Endothelial cell of umbilical vein (primary cell): ENCODE results near the gene ASPM. TPM values are rescaled to one million over a fixed set of nuclear protein-coding genes. Genes with fewer than 3 reads are reported as not detected.
A peak's percentile ranks its signal among the peaks of the same experiment; 100 is the strongest.

Experiments used
- Bru-seq: library from RNA; stranded (reverse); fragments of 400-500 nt; gene quantifications from one replicate; lab custom pipeline; 2021; lab: Mats Ljungman, UMichigan
- BruChase-seq, 2 experiments: library from RNA; stranded (reverse); fragments of 400-500 nt; gene quantifications; one replicate each; lab custom pipeline; 2021; lab: Mats Ljungman, UMichigan
- BruUV-seq: library from RNA; stranded (reverse); fragments of 400-500 nt; replicated peaks from 2 replicates; lab custom pipeline; 2021; lab: Mats Ljungman, UMichigan
- CTCF ChIA-PET: fragments of 300-600, 350-600 bp; sonication (Branson Sonifier 250); formaldehyde crosslinking; loops from one replicate; lab custom pipeline; 2021; ENCODE audit warnings: antibody characterized with exemption, inconsistent platforms; lab: Charles Lee
- POLR2A ChIA-PET: fragments of 300-600, 350-600 bp; sonication (Branson Sonifier 250); formaldehyde crosslinking; loops from one replicate; lab custom pipeline; 2021; ENCODE audit warnings: antibody characterized with exemption, inconsistent platforms; lab: Charles Lee
- DNase-seq: peaks from one replicate; pipeline ENCODE4 v3.0.0-alpha.2; 2011; ENCODE audit warnings: low read depth, low spot score
- FAIRE-seq: peaks from 2 replicates; lab custom pipeline; 2011; peaks lifted over from hg19 to GRCh38; lab: Jason Lieb, UNC
- H2AFZ ChIP-seq: 2 replicates; pipeline ENCODE4 v1.6.0; 2012; ENCODE audit warnings: low read depth, low read length, control low read depth, inconsistent platforms
- H3K27ac ChIP-seq: 2 replicates; pipeline ENCODE4 v1.5.1; 2011; ENCODE audit warnings: low read depth, mild to moderate bottlenecking, control low read depth, low read length, moderate library complexity; ENCODE audit not compliant: insufficient read depth
- H3K27me3 ChIP-seq, 2 experiments: 2 replicates each; pipeline versions ENCODE4 v1.6.0 to v1.6.1; 2011; ENCODE audit warnings: low read length in 2 of 2, mixed read lengths in 1 of 2; ENCODE audit not compliant: control insufficient read depth in 2 of 2, insufficient read depth in 2 of 2
- H3K36me3 ChIP-seq, 2 experiments: 2 replicates in 1 of 2; 3 replicates in 1 of 2; pipeline ENCODE4 v1.5.1; 2011; ENCODE audit warnings: low read length in 2 of 2, mild to moderate bottlenecking in 1 of 2, moderate library complexity in 1 of 2; ENCODE audit not compliant: control insufficient read depth in 2 of 2, insufficient read depth in 2 of 2; ENCODE audit errors: extremely low read depth in 1 of 2
- H3K4me1 ChIP-seq: 3 replicates; pipeline ENCODE4 v1.5.1; 2011; ENCODE audit warnings: mild to moderate bottlenecking, low read length; ENCODE audit not compliant: control insufficient read depth, insufficient read depth; ENCODE audit errors: extremely low read depth
- H3K4me2 ChIP-seq: 2 replicates; pipeline ENCODE4 v1.6.1; 2011; ENCODE audit warnings: low read length, control low read depth, mixed read lengths; ENCODE audit not compliant: insufficient read depth
- H3K4me3 ChIP-seq, 3 experiments: fragments of 200-600 bp in 1 of 3; sonication (generic), shearing (Covaris generic) in 1 of 3; replicated peaks in 1 of 3; 2 replicates each; pipeline ENCODE4 v1.5.1; 2011 to 2016; ENCODE audit warnings: control low read depth in 3 of 3, low read length in 3 of 3, mild to moderate bottlenecking in 2 of 3, inconsistent platforms in 1 of 3, low read depth in 1 of 3, moderate library complexity in 1 of 3; ENCODE audit not compliant: insufficient read depth in 1 of 3
- H3K79me2 ChIP-seq: 2 replicates; pipeline ENCODE4 v1.6.0; 2012; ENCODE audit warnings: low read length, inconsistent platforms; ENCODE audit not compliant: control insufficient read depth, insufficient read depth
- H3K9ac ChIP-seq: replicated peaks from 2 replicates; pipeline ENCODE3; 2011; ENCODE audit warnings: low read length, control low read depth; ENCODE audit not compliant: insufficient read depth; ENCODE audit errors: extremely low read depth
- H3K9me1 ChIP-seq: replicated peaks from 3 replicates; pipeline ENCODE4 v1.6.0; 2011; ENCODE audit warnings: mild to moderate bottlenecking, low read length; ENCODE audit not compliant: control insufficient read depth, insufficient read depth; ENCODE audit errors: extremely low read depth
- H3K9me3 ChIP-seq: replicated peaks from 2 replicates; pipeline ENCODE4 v1.5.1; 2012; ENCODE audit warnings: low read length, inconsistent platforms; ENCODE audit not compliant: control insufficient read depth, insufficient read depth
- H4K20me1 ChIP-seq: replicated peaks from 2 replicates; pipeline ENCODE3; 2011; ENCODE audit warnings: mild to moderate bottlenecking, low read length; ENCODE audit not compliant: control insufficient read depth, insufficient read depth; ENCODE audit errors: extremely low read depth
- JUN ChIP-seq: IDR thresholded peaks from 2 replicates; pipeline ENCODE4 v1.6.1; 2011; ENCODE audit warnings: borderline replicate concordance, low read depth; ENCODE audit not compliant: insufficient read length, insufficient read depth
- POLR2A ChIP-seq: IDR thresholded peaks from 2 replicates; pipeline ENCODE4 v1.6.1; 2012; ENCODE audit warnings: low read depth, mild to moderate bottlenecking, control low read depth, low read length
- POLR2AphosphoS5 ChIP-seq: IDR thresholded peaks from 2 replicates; pipeline ENCODE4 v1.6.1; 2012; ENCODE audit warnings: low read depth, mild to moderate bottlenecking, control low read depth, low read length, moderate library complexity; ENCODE audit not compliant: insufficient read depth
- dilution Hi-C: fragments of 300-500 bp; cut with MboI; formaldehyde crosslinking; loops from one replicate; pipeline ENCODE4 v1.15.0; 2019; ENCODE audit warnings: low sequenced_read_pairs; ENCODE audit not compliant: extremely low pct_ligation_motif_present
- intact Hi-C: fragments of 100-400 bp; cut with micrococcal nuclease; formaldehyde crosslinking; loops from one replicate; pipeline ENCODE4 v1.10.0; 2022
- long read RNA-seq: library from polyadenylated mRNA; stranded (forward); transcript quantifications from one replicate; pipeline ENCODE4 v2.0.0, GENCODE V29; 2021
- polyA minus RNA-seq, 3 experiments: library from RNA; depleted of rRNA, polyadenylated mRNA; stranded (reverse); fragments of >200 nt; gene quantifications; 1 replicate in 1 of 3; 2 replicates in 2 of 3; pipeline ENCODE4 v1.2.3, GENCODE V29; 2011
- polyA plus RNA-seq, 4 experiments: library from polyadenylated mRNA; depleted of rRNA in 3 of 4; stranded (reverse) in 3 of 4; unstranded in 1 of 4; fragments of >200 nt; gene quantifications; 2 replicates each; pipeline versions ENCODE4 v1.2.1 to v1.2.3, GENCODE V29; 2011 to 2012; ENCODE audit warnings: missing spikeins in 1 of 4
- total RNA-seq: library from RNA; stranded (reverse); gene quantifications from 2 replicates; pipeline ENCODE4 v1.2.3, GENCODE V29; 2021

ASPM gene, protein sequence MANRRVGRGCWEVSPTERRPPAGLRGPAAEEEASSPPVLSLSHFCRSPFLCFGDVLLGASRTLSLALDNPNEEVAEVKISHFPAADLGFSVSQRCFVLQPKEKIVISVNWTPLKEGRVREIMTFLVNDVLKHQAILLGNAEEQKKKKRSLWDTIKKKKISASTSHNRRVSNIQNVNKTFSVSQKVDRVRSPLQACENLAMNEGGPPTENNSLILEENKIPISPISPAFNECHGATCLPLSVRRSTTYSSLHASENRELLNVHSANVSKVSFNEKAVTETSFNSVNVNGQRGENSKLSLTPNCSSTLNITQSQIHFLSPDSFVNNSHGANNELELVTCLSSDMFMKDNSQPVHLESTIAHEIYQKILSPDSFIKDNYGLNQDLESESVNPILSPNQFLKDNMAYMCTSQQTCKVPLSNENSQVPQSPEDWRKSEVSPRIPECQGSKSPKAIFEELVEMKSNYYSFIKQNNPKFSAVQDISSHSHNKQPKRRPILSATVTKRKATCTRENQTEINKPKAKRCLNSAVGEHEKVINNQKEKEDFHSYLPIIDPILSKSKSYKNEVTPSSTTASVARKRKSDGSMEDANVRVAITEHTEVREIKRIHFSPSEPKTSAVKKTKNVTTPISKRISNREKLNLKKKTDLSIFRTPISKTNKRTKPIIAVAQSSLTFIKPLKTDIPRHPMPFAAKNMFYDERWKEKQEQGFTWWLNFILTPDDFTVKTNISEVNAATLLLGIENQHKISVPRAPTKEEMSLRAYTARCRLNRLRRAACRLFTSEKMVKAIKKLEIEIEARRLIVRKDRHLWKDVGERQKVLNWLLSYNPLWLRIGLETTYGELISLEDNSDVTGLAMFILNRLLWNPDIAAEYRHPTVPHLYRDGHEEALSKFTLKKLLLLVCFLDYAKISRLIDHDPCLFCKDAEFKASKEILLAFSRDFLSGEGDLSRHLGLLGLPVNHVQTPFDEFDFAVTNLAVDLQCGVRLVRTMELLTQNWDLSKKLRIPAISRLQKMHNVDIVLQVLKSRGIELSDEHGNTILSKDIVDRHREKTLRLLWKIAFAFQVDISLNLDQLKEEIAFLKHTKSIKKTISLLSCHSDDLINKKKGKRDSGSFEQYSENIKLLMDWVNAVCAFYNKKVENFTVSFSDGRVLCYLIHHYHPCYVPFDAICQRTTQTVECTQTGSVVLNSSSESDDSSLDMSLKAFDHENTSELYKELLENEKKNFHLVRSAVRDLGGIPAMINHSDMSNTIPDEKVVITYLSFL (N-terminal part only)
- total RNA-seq: 44.6 and 55.1 TPM in 2 replicates
- polyA plus RNA-seq: 3.2 and 5.3 TPM in 2 replicates
- polyA plus RNA-seq (2011; cell fraction: cytosol; rRNA removed): 7.7 and 8.2 TPM in 2 replicates
- polyA plus RNA-seq (2011; cell fraction: nucleus; rRNA removed): 25.6 and 40.5 TPM in 2 replicates
- 9.4 and 27.8 TPM in 2 replicates for polyA plus RNA-seq (2012)
- 17.3 and 21.9 TPM in 2 replicates for polyA minus RNA-seq
- 42.6 TPM for polyA minus RNA-seq (2011; cell fraction: cytosol; rRNA and poly(A)+ RNA removed)
- polyA minus RNA-seq (2011; cell fraction: nucleus; rRNA and poly(A)+ RNA removed): 36.0 and 61.4 TPM in 2 replicates
- percentile 92 among the genes with signal in this experiment for Bru-seq, nascent RNA
- percentile 92 among the genes with signal in this experiment for BruChase-seq, experiment 1, labeled RNA remaining after a 6-hour chase
- percentile 89 among the genes with signal in this experiment for BruChase-seq, experiment 2, labeled RNA remaining after a 2-hour chase
- long read RNA-seq, full-length matches to known transcripts: 3 of 14 reads
- long read RNA-seq, partial matches to known transcripts: 10 of 14 reads
- long read RNA-seq, other reads (novel, unspliced or antisense): 1 of 14 reads

DNA sequence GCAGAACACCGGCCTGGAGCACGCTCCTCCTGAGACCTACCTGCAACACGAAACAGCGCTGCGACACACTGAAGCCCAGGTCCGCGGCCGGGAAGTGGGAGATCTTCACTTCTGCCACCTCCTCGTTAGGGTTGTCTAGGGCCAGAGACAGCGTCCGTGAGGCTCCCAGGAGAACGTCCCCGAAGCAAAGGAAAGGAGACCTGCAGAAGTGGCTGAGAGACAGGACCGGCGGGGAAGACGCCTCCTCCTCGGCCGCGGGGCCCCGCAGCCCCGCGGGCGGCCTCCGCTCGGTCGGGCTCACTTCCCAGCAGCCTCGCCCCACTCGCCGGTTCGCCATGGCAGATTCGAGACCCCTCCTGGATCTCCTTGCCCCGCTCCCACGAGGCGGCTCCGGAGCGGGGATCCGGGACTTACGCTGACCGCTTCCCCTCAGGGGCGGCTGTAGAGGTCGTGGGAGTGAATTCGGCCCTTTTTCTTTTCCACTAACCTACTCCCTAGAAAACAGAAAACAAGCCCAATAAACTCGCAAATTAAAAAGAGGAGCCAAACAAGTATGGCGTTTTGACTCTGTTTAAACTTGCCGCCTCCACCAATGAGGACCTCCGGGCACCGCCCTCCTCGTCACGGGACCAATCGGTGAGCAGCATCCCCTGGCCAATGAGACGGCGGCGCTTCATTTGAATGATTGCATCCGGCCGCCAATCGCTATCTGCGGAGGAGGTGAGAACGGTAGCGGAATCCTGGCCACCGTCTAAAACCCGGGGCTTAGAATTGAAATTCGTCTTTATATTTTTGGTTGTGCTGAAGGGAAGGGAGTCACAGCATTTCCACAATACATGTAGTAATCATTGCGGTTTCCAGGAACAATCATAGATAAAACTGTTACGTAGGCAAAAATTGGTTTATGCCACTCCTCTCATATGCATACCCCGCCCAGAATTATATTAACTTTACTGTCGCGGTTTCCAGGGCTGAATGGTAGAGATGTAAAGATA is at the start of gene ASPM:
Gene ASPM, minus strand, starts transcription at position 569 of the 995 bp plus-strand sequence. Its CDS starts 232 bp downstream, at position 337.
- peaks cover 50% of the 10 kb centered on the region for H3K79me2 ChIP-seq
- no peaks in the 10 kb centered on the region for H3K27me3 ChIP-seq
- peak within 1 kb of the TSS; percentile 61 for H2AFZ ChIP-seq
- peak within 1 kb of the TSS; percentile 98 for H3K4me2 ChIP-seq
- TSS peak; percentile 69 for BruUV-seq
- TF ChIP-seq JUN (no peak), POLR2AphosphoS5 (peak; percentile 46), POLR2A (peak; percentile 4)
- H3K36me3 ChIP-seq: no peaks in the 10 kb centered on the region
- peak within 1 kb of the TSS; percentile 69 for H3K9ac ChIP-seq
- intact Hi-C loops: loop anchor here (2.0 to 5.0 kb wide), 2 partner anchors 28 to 766 kb away; no protein-coding TSS in a partner anchor
- H3K9me1 ChIP-seq: no peaks in the 10 kb centered on the region
- peak within 1 kb of the TSS; percentile 63 to 88 (median 80) for H3K4me3 ChIP-seq
- H4K20me1 ChIP-seq: no peaks in the 10 kb centered on the region
- peak; percentile 91 for FAIRE-seq
- no peaks in the 10 kb centered on the region for H3K9me3 ChIP-seq
- ChIA-PET CTCF (no interaction called here), POLR2A (no interaction called here)
- peaks cover 12% of the 10 kb centered on the region for H3K4me1 ChIP-seq
- dilution Hi-C loops: no loop called here
- DNase-seq: peak; percentile 96
- H3K27ac ChIP-seq: peak within 1 kb of the TSS; percentile 50
